Suprapubic skin (tissue), 4 donors: ENCODE results near the gene MT1A. TPM values are rescaled to one million over a fixed set of nuclear protein-coding genes. Genes with fewer than 3 reads are reported as not detected.

Source experiments
- DNase-seq, 2 donors: peaks; one replicate each; pipeline ENCODE4 v3.0.0-alpha.2; 2019; ENCODE audit warnings: low spot score in 2 of 2
- H3K27ac ChIP-seq: fragments of 200-600 bp; sonication (generic); one replicate; pipeline ENCODE4 v1.5.1; 2019
- H3K27me3 ChIP-seq: fragments of 200-600 bp; sonication (generic); one replicate; pipeline ENCODE4 v1.5.1; 2019
- H3K36me3 ChIP-seq: fragments of 200-600 bp; sonication (generic); one replicate; pipeline ENCODE4 v1.5.1; 2019
- H3K4me1 ChIP-seq: fragments of 200-600 bp; sonication (generic); one replicate; pipeline ENCODE4 v1.5.1; 2019
- H3K4me3 ChIP-seq: fragments of 200-600 bp; sonication (generic); one replicate; pipeline ENCODE4 v1.5.1; 2019; ENCODE audit warnings: mild to moderate bottlenecking
- H3K9me3 ChIP-seq: fragments of 200-600 bp; sonication (generic); one replicate; pipeline ENCODE4 v1.5.1; 2019
- EP300 ChIP-seq: sonication (generic); formaldehyde crosslinking; IDR thresholded peaks from one replicate; pipeline ENCODE4 v1.6.1; 2017; ENCODE audit warnings: antibody characterized with exemption
- POLR2A ChIP-seq, 2 donors: fragments of 450-650 bp; IDR thresholded peaks; one replicate each; pipeline ENCODE4 v1.6.1; 2017; ENCODE audit warnings: antibody characterized with exemption in 2 of 2, mild to moderate bottlenecking in 2 of 2, moderate library complexity in 2 of 2
- POLR2AphosphoS5 ChIP-seq, 3 donors: sonication (generic); formaldehyde crosslinking; IDR thresholded peaks; one replicate each; pipeline ENCODE4 v1.6.1; 2017; ENCODE audit warnings: antibody characterized with exemption in 3 of 3
- WGBS: methylation state at CpG from one replicate; pipeline ENCODE4 v1.1.5; 2018; 5-methylcytosine and 5-hydroxymethylcytosine counted together
- total RNA-seq, 4 donors: library from RNA; depleted of rRNA; stranded (reverse); fragments of >200 nt; gene quantifications; one replicate each; pipeline ENCODE4 v1.1.0, GENCODE V29; 2016
- TF ChIP-seq, protein P1 (sequence below), 2 donors: fragments of 200-600 bp in 1 of 2; fragments of 450-650 bp in 1 of 2; sonication (generic) in 1 of 2; IDR thresholded peaks; one replicate each; pipeline ENCODE4 v1.5.1; 2016 to 2019; ENCODE audit warnings: antibody characterized with exemption in 2 of 2, mild to moderate bottlenecking in 1 of 2, moderate library complexity in 1 of 2

The MT1A gene
- total RNA-seq = 10 to 100 TPM in 3 of 4 donors, 1 to 10 TPM in 1; 5.2 to 93.7 (median 29.4) TPM

DNA sequence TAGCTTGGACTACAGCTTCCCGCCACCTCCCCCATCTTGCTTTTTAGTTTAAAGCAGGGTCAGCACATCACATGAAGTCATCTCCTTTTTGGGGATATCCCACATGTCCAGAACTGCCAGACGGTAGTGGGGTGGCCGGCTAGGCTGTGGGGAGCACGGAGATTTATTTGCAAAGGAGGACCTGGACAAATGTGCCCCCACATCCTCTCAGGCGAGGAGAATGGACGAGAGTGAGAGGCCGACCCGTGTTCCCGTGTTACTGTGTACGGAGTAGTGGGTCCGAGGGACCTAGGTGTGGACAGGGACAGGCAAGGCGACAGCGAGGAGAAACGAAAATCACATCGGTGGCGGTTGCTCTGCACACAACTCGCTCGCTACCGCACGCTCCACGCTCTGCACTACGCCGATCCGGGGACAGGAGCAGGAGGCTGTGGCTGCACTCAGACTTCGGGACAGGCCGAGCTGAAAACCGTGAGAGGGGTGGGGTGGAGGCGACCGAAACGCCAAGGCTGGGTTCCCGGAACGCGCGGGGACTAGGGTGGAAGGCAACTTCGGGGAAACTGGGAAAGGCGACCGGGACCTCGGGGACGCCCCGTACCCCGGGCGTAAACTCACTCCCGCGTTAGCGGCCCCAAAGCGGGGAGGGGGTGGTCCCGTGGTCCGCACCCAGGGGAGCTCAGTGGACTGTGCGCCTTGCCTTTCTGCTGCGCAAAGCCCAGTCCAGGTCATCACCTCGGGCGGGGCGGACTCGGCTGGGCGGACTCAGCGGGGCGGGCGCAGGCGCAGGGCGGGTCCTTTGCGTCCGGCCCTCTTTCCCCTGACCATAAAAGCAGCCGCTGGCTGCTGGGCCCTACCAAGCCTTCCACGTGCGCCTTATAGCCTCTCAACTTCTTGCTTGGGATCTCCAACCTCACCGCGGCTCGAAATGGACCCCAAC, at the start of gene MT1A:
MT1A (plus strand) TSS at position 853 of the 937 bp plus-strand sequence; CDS start at position 926, 73 bp downstream.
- WGBS = 30% methylated on average over 39 of the region's 68 CpGs
- Histone ChIP-seq H3K9me3 (no peaks in the 10 kb centered on the region), H3K4me1 (peaks cover 34% of the 10 kb centered on the region), H3K36me3 (no peaks in the 10 kb centered on the region), H3K4me3 (peak within 1 kb of the TSS; percentile 47), H3K27ac (peak within 1 kb of the TSS; percentile 74), H3K27me3 (peaks cover 42% of the 10 kb centered on the region)
- DNase-seq = peak; percentile 88 to 91
- TF ChIP-seq, protein P1, sequence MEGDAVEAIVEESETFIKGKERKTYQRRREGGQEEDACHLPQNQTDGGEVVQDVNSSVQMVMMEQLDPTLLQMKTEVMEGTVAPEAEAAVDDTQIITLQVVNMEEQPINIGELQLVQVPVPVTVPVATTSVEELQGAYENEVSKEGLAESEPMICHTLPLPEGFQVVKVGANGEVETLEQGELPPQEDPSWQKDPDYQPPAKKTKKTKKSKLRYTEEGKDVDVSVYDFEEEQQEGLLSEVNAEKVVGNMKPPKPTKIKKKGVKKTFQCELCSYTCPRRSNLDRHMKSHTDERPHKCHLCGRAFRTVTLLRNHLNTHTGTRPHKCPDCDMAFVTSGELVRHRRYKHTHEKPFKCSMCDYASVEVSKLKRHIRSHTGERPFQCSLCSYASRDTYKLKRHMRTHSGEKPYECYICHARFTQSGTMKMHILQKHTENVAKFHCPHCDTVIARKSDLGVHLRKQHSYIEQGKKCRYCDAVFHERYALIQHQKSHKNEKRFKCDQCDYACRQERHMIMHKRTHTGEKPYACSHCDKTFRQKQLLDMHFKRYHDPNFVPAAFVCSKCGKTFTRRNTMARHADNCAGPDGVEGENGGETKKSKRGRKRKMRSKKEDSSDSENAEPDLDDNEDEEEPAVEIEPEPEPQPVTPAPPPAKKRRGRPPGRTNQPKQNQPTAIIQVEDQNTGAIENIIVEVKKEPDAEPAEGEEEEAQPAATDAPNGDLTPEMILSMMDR (IDR thresholded peaks at IDR 0.05) = no peak
- peak in 1 of 3 donors; percentile 66 for TF ChIP-seq POLR2AphosphoS5 (IDR thresholded peaks at IDR 0.05)
- peak in 1 of 2 donors; percentile 63 for TF ChIP-seq POLR2A (IDR thresholded peaks at IDR 0.05)

DNA sequence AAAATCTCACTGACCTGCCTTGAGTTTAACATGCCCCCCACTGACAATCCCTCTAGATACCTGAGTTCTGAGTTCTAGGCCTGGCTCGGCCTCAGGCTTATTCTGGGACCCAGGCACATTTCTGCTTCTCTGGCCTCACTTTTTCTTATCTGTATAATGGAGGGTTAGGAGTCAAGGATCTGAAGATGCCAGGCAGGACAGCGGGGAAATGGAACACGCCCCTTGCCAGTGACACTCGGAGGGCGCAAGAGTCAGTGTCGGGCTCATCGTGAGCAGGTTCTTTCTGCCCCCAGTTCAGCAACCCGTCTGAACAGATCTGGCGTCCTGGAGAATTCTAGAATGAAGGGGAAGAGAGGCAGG, 49.7 kb upstream of the MT1A start:
- no peak for DNase-seq
- WGBS = 29% methylated on average over 9 of the region's 9 CpGs
- H3K27me3 ChIP-seq = peaks cover 31% of the 10 kb centered on the region
- no peaks in the 10 kb centered on the region for H3K9me3 ChIP-seq
- H3K4me1 ChIP-seq = peaks cover 12% of the 10 kb centered on the region
- peak overlapping the region; percentile 50 for H3K4me3 ChIP-seq
- H3K36me3 ChIP-seq = no peaks in the 10 kb centered on the region
- no peak overlapping the region for H3K27ac ChIP-seq
- TF ChIP-seq POLR2A (IDR thresholded peaks at IDR 0.05) (no peak), EP300 (no peak), POLR2AphosphoS5 (IDR thresholded peaks at IDR 0.05) (no peak)
- TF ChIP-seq, protein P1 (IDR thresholded peaks at IDR 0.05) = no peak

GRCh38 chr16:56589141-56590039, 49.1 kb upstream of the MT1A start, which contains the start of gene MT3:
Gene MT3, plus strand, starts transcription at chr16:56589528. Its CDS starts 63 bp downstream, at chr16:56589591.
- no peak for DNase-seq
- H3K4me3 ChIP-seq = peak within 1 kb of the TSS; percentile 50
- no peak for TF ChIP-seq POLR2AphosphoS5 (IDR thresholded peaks at IDR 0.05)
- TF ChIP-seq, protein P1 (IDR thresholded peaks at IDR 0.05) = no peak
- TF ChIP-seq EP300 = no peak
- TF ChIP-seq POLR2A (IDR thresholded peaks at IDR 0.05) = no peak
- WGBS = 0% methylated on average over 13 of the region's 87 CpGs
- H3K9me3 ChIP-seq = no peaks in the 10 kb centered on the region
- H3K4me1 ChIP-seq = peaks cover 12% of the 10 kb centered on the region
- peaks cover 31% of the 10 kb centered on the region for H3K27me3 ChIP-seq
- no peak within 1 kb of the TSS for H3K27ac ChIP-seq
- H3K36me3 ChIP-seq = no peaks in the 10 kb centered on the region

DNA sequence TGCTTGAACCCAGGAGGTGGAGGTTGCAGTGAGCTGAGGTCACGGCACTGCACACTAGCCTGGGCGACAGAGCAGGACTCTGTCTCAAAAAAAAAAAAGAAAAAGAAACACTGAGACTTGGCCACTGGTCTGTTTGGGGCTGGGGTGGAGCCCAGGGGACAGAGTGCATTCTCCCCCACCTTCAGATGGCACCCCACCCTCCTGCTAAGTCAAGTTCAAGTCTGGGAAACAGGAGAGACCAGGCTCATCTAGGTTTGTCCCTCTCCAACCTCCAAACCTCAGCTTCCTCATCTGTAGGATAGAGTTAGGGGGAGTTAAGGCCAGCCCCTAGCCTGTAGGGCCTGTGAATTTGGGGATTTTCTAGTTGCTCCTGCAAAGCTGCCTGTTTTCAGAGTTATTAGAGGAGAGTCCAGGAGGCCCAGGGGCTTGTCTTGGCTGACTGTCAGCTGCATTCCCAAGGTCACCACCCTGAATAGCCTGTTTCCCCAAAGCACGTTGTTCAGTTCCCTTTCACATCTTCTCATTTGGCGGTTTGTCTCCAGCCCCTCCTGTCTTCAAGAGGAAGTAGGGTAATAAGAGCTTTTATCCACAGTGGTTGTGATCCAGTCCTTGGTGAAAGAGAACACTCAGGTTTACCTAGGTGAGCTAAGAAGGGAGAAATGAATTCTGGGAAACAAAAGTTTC, 46.9 kb upstream of the MT1A start:
- H3K27me3 ChIP-seq = peaks cover 31% of the 10 kb centered on the region
- no peaks in the 10 kb centered on the region for H3K36me3 ChIP-seq
- no peak for DNase-seq
- WGBS = 67% methylated on average over 4 of the region's 4 CpGs
- H3K4me3 ChIP-seq = no peak overlapping the region
- peaks cover 12% of the 10 kb centered on the region for H3K4me1 ChIP-seq
- no peak for TF ChIP-seq POLR2A (IDR thresholded peaks at IDR 0.05)
- no peak for TF ChIP-seq EP300
- TF ChIP-seq, protein P1 (IDR thresholded peaks at IDR 0.05) = no peak
- TF ChIP-seq POLR2AphosphoS5 (IDR thresholded peaks at IDR 0.05) = no peak
- no peak overlapping the region for H3K27ac ChIP-seq
- no peaks in the 10 kb centered on the region for H3K9me3 ChIP-seq
